Heart left ventricle (tissue), 16 donors: Measurements from ENCODE around the gene ADAM22. TPM values are rescaled to one million over a fixed set of nuclear protein-coding genes. Genes with fewer than 3 reads are reported as not detected.

Source experiments
- ATAC-seq, 4 donors: fragments of 200-7000 bp; cut with Tn5 transposase; one replicate each; pipeline ENCODE4 v1.9.1; 2020 to 2022; ENCODE audit warnings: moderate library complexity in 4 of 4, mild to moderate bottlenecking in 3 of 4, moderate number of reproducible peaks in 1 of 4
- DNase-seq, 5 donors: peaks; one replicate each; pipeline ENCODE4 v3.0.0-alpha.2; 2020
- H3K27ac ChIP-seq, 12 donors: fragments of 200-600 bp; sonication (generic) in 4 of 12; one replicate each; pipeline versions ENCODE4 v1.5.0 to v1.8.0; 2016 to 2022; ENCODE audit warnings: mild to moderate bottlenecking in 2 of 12
- H3K27me3 ChIP-seq, 9 donors: fragments of 200-600 bp; sonication (generic) in 2 of 9; one replicate each; pipeline versions ENCODE4 v1.5.1 to v1.8.0; 2016 to 2022; ENCODE audit warnings: mild to moderate bottlenecking in 3 of 9
- H3K36me3 ChIP-seq, 9 donors: fragments of 200-600 bp; sonication (generic) in 2 of 9; one replicate each; pipeline versions ENCODE4 v1.5.0 to v1.8.0; 2018 to 2022; ENCODE audit warnings: mild to moderate bottlenecking in 2 of 9
- H3K4me1 ChIP-seq, 12 donors: fragments of 200-600 bp; sonication (generic) in 4 of 12; one replicate each; pipeline versions ENCODE4 v1.5.0 to v1.8.0; 2016 to 2022; ENCODE audit warnings: mild to moderate bottlenecking in 3 of 12
- H3K4me3 ChIP-seq, 12 donors: fragments of 200-600 bp; sonication (generic) in 4 of 12; one replicate each; pipeline versions ENCODE4 v1.5.0 to v1.8.0; 2017 to 2022; ENCODE audit warnings: mild to moderate bottlenecking in 9 of 12, moderate library complexity in 4 of 12
- H3K9me3 ChIP-seq, 12 donors: fragments of 200-600 bp; sonication (generic) in 4 of 12; one replicate each; pipeline versions ENCODE4 v1.5.0 to v1.8.0; 2016 to 2022; ENCODE audit warnings: mild to moderate bottlenecking in 1 of 12
- POLR2A ChIP-seq, 2 donors: fragments of 450-650 bp; IDR thresholded peaks; one replicate each; pipeline ENCODE4 v1.6.1; 2017; ENCODE audit warnings: antibody characterized with exemption in 2 of 2, mild to moderate bottlenecking in 2 of 2, moderate library complexity in 2 of 2
- WGBS, 4 donors: extraction: QIAGEN DNeasy Blood & Tissue Kit in 2 of 4; methylation state at CpG; one replicate each; pipeline versions ENCODE4 v1.1.5 to v1.1.7; 2013 to 2018; 5-methylcytosine and 5-hydroxymethylcytosine counted together
- intact Hi-C, 10 donors: fragments of 100-400 bp; cut with DNase I; formaldehyde crosslinking; loops; one replicate each; pipeline versions ENCODE4 v1.11.1 to v1.14.2; 2022
- polyA plus RNA-seq, 2 donors: library from polyadenylated mRNA; stranded (reverse); fragments of 200-250 nt; gene quantifications; one replicate each; pipeline ENCODE4 v1.2.3, GENCODE V29; 2013
- total RNA-seq, 9 donors: library from RNA; depleted of rRNA in 2 of 9; stranded (reverse); fragments of >200 nt in 2 of 9; fragmentation: NEBNext Ultra II Directional in 3 of 9; extraction: Animal tissue kit (Norgen Biotek cat#: 25700) in 3 of 9; gene quantifications; one replicate each; pipeline versions ENCODE4 v1.1.0 to v1.2.4, GENCODE V29; 2016 to 2023
- TF ChIP-seq, protein P1 (sequence below), 12 donors: fragments of 200-600 bp; sonication (generic) in 4 of 12; IDR thresholded peaks; one replicate each; pipeline versions ENCODE4 v1.5.0 to v1.8.0; 2018 to 2022; ENCODE audit warnings: antibody characterized with exemption in 12 of 12, mild to moderate bottlenecking in 5 of 12
- donor health status: ischemic (EF 13 %, LVEDD 7.1; RV severe dilation, severe dysfunction).
- donor health status: healthy with polysubstance abuse.
- donor health status: DM: no; HTN: yes; CAD: no.
- donor health status: DM: no; HTN: no; CAD: no.
- donor health status: ischemic (EF 25% LVEDD 6.9; RV normal size, moderate dysfunction).
- donor health status: ischemic (EF 25% LVEDD 5.7; RV mildly dilated, moderate dysfunction).
- donor health status: healthy.
- donor health status: DM: yes; HTN: yes; CAD: no.
- donor health status: ischemic (EF 35%, LVEDD 5.7; RV mildly dilated, moderate dysfunction).
- donor health status: nonischemic (EF 11% LVEDD 7.7; RV severe dilation, severe dysfunction).
- donor health status: DM: yes; HTN: yes; CAD: no.
- donor health status: PGD.
- donor health status: ischemic (EF 29% LVEDD 5.4; RV normal size, mild dysfunction).
- donor health status: nonischemic (EF 23%, LVEDD 6.1; RV moderate dilation, normal function).

Gene ADAM22
- total and polyA plus RNA-seq, 11 donors = 0.27 to 3.4 (median 1.1) TPM

- H3K4me1 ChIP-seq = peaks cover 0 to 19% (median 12%) of the 10 kb centered on the region in 12 donors
- WGBS, 4 donors = 80 to 83% (median 81%) methylated on average over 1 of the region's 1 CpG
- TF ChIP-seq, protein P1, sequence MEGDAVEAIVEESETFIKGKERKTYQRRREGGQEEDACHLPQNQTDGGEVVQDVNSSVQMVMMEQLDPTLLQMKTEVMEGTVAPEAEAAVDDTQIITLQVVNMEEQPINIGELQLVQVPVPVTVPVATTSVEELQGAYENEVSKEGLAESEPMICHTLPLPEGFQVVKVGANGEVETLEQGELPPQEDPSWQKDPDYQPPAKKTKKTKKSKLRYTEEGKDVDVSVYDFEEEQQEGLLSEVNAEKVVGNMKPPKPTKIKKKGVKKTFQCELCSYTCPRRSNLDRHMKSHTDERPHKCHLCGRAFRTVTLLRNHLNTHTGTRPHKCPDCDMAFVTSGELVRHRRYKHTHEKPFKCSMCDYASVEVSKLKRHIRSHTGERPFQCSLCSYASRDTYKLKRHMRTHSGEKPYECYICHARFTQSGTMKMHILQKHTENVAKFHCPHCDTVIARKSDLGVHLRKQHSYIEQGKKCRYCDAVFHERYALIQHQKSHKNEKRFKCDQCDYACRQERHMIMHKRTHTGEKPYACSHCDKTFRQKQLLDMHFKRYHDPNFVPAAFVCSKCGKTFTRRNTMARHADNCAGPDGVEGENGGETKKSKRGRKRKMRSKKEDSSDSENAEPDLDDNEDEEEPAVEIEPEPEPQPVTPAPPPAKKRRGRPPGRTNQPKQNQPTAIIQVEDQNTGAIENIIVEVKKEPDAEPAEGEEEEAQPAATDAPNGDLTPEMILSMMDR (IDR thresholded peaks at IDR 0.05) = no peak
- no peak for TF ChIP-seq POLR2A (IDR thresholded peaks at IDR 0.05)
- intact Hi-C loops = loop anchor here in 1 of 10 donors (10.0 kb wide), 1 partner anchor 285 kb away; no protein-coding TSS in a partner anchor
- no peak for DNase-seq
- no peaks in the 10 kb centered on the region for H3K36me3 ChIP-seq
- peak overlapping the region in 2 of 12 donors; percentile 32 to 36 for H3K4me3 ChIP-seq
- H3K9me3 ChIP-seq = no peaks in the 10 kb centered on the region
- H3K27me3 ChIP-seq = no peaks in the 10 kb centered on the region
- H3K27ac ChIP-seq = peak overlapping the region in 6 of 12 donors; percentile 1 to 65 (median 11)
- ATAC-seq = no peak
Measured at GRCh38 chr7:88090240-88090639, 156.2 kb downstream of the ADAM22 start.

DNA sequence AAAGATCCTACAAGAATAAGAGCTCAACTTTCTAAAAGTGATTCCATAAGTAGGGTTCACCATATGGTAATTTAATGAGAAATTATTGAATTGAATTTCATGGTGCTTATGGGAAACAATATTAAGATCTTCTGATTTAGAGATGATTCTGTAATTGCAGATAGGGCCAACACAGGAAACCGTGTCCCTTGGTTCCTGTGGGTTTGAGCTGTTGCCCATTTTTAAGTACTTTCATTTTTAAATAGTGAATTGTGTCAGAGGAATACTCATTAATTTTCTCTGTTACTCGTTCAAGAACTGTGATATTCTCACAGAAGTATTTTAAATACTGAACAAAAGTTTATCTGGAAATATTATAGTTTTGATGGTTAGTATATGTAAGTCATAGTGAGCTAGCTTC lies 156.6 kb downstream of the ADAM22 start:
- ATAC-seq (peak in 2 of 4 donors; percentile 45 to 54), DNase-seq (no peak)
- TF ChIP-seq POLR2A (IDR thresholded peaks at IDR 0.05) = no peak
- TF ChIP-seq, protein P1 (IDR thresholded peaks at IDR 0.05) = no peak
- WGBS, 4 donors = 30 to 48% (median 39%) methylated on average over 2 of the region's 2 CpGs
- no peaks in the 10 kb centered on the region for H3K36me3 ChIP-seq
- no peaks in the 10 kb centered on the region for H3K9me3 ChIP-seq
- H3K27ac ChIP-seq = peak overlapping the region in 6 of 12 donors; percentile 1 to 65 (median 11)
- H3K4me1 ChIP-seq = peaks cover 0 to 19% (median 12%) of the 10 kb centered on the region in 12 donors
- no peaks in the 10 kb centered on the region for H3K27me3 ChIP-seq
- peak overlapping the region in 3 of 12 donors; percentile 12 to 36 (median 32) for H3K4me3 ChIP-seq
- intact Hi-C loops = loop anchor here in 1 of 10 donors (10.0 kb wide), 1 partner anchor 286 kb away; no protein-coding TSS in a partner anchor

DNA sequence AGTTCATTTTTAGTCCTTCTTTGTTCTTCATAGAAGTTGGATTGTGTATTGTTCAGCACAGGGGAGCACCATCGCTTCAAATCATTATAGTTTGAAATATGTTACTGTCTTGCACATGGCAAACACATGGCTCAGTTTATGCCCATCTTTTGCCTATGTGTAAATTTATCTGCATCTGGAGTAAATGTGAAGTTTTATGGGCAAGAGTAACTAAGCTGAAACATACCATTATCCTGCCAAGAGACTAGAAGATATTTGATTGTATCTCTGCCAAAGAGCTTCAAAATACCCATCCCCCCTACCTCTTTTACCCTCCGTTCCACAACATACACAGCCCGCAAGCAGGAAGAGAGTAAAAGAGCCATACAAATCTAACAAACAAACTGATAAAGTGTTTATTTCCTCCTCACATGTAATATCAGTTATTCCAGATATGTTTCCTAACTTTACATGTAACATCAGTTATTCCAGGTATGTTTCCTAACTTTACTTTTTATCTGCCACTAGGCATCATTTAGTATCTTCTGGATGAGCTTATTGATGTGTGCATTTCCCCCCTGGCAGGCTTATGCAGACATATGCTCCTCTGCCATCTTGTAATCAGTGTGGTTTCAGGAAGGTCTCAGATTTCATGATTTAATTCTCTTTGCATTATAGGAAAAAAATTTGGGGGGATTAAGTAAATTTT lies 158.1 kb downstream of the ADAM22 start:
- H3K27ac ChIP-seq = no peak overlapping the region
- H3K4me1 ChIP-seq = peaks cover 0 to 19% (median 12%) of the 10 kb centered on the region in 12 donors
- ATAC-seq (no peak), DNase-seq (no peak)
- TF ChIP-seq POLR2A (IDR thresholded peaks at IDR 0.05) = no peak
- TF ChIP-seq, protein P1 (IDR thresholded peaks at IDR 0.05) = no peak
- intact Hi-C loops = loop anchor here in 1 of 10 donors (10.0 kb wide), 1 partner anchor 287 kb away; no protein-coding TSS in a partner anchor
- no peaks in the 10 kb centered on the region for H3K36me3 ChIP-seq
- no peaks in the 10 kb centered on the region for H3K27me3 ChIP-seq
- WGBS, 4 donors = 85 to 93% (median 92%) methylated on average over 3 of the region's 3 CpGs
- no peaks in the 10 kb centered on the region for H3K9me3 ChIP-seq
- no peak overlapping the region for H3K4me3 ChIP-seq

GRCh38 chr7:88092676-88092999 lies 158.6 kb downstream of the ADAM22 start:
- ATAC-seq = no peak
- Histone ChIP-seq H3K9me3 (no peaks in the 10 kb centered on the region), H3K27me3 (no peaks in the 10 kb centered on the region), H3K4me3 (no peak overlapping the region), H3K4me1 (peaks cover 0 to 19% (median 12%) of the 10 kb centered on the region in 12 donors), H3K36me3 (no peaks in the 10 kb centered on the region), H3K27ac (no peak overlapping the region)
- DNase-seq = no peak
- intact Hi-C loops = loop anchor here in 1 of 10 donors (10.0 kb wide), 1 partner anchor 288 kb away; no protein-coding TSS in a partner anchor
- TF ChIP-seq POLR2A (IDR thresholded peaks at IDR 0.05) = no peak
